KMS-11 (cell line): ENCODE measurements around the gene RFPL1.

Experiments used
- H2AFZ ChIP-seq: fragments of 200-600 bp; sonication (generic); 2 replicates; pipeline ENCODE4 v1.6.1; 2016; ENCODE audit warnings: antibody characterized with exemption, mixed run types, low read depth
- H3K27ac ChIP-seq: fragments of 200-600 bp; sonication (generic); 2 replicates; pipeline ENCODE4 v1.6.1; 2016; ENCODE audit warnings: mild to moderate bottlenecking, mixed run types
- H3K27me3 ChIP-seq: fragments of 200-600 bp; sonication (generic); 2 replicates; pipeline ENCODE4 v1.6.1; 2017; ENCODE audit warnings: mild to moderate bottlenecking, low read depth, mixed run types, moderate library complexity; ENCODE audit not compliant: insufficient read depth
- H3K36me3 ChIP-seq: fragments of 200-600 bp; sonication (generic); 2 replicates; pipeline ENCODE4 v1.6.1; 2017; ENCODE audit warnings: mild to moderate bottlenecking, mixed run types; ENCODE audit not compliant: insufficient read depth
- H3K4me1 ChIP-seq: fragments of 200-600 bp; sonication (generic); 2 replicates; pipeline ENCODE4 v1.6.1; 2016; ENCODE audit warnings: mild to moderate bottlenecking, low read depth, mixed run types; ENCODE audit not compliant: poor library complexity, severe bottlenecking
- H3K4me2 ChIP-seq: fragments of 200-600 bp; sonication (generic); 2 replicates; pipeline ENCODE4 v1.7.0; 2016; ENCODE audit warnings: mild to moderate bottlenecking, mixed run types
- H3K4me3 ChIP-seq: fragments of 200-600 bp; sonication (generic); IDR thresholded peaks from 2 replicates; pipeline ENCODE4 v1.6.1; 2017; ENCODE audit warnings: low read depth, low read length, mixed read lengths; ENCODE audit not compliant: insufficient read depth
- H3K79me2 ChIP-seq: fragments of 200-600 bp; sonication (generic); 2 replicates; pipeline ENCODE4 v1.6.1; 2016; ENCODE audit warnings: low read depth, mixed run types; ENCODE audit not compliant: insufficient read depth
- H3K9ac ChIP-seq: fragments of 200-600 bp; sonication (generic); 2 replicates; pipeline ENCODE4 v1.6.1; 2016; ENCODE audit warnings: mild to moderate bottlenecking, mixed run types
- H4K20me1 ChIP-seq: fragments of 200-600 bp; sonication (generic); 2 replicates; pipeline ENCODE4 v1.6.1; 2016; ENCODE audit warnings: mild to moderate bottlenecking, mixed run types; ENCODE audit not compliant: insufficient read depth
- TF ChIP-seq, protein P1 (sequence below): fragments of 200-600 bp; sonication (generic); conservative IDR thresholded peaks from 2 replicates; pipeline ENCODE4 v1.6.1; 2017; ENCODE audit warnings: low read depth, mild to moderate bottlenecking, antibody characterized with exemption, low read length, moderate library complexity, mixed read lengths

Gene RFPL1

DNA sequence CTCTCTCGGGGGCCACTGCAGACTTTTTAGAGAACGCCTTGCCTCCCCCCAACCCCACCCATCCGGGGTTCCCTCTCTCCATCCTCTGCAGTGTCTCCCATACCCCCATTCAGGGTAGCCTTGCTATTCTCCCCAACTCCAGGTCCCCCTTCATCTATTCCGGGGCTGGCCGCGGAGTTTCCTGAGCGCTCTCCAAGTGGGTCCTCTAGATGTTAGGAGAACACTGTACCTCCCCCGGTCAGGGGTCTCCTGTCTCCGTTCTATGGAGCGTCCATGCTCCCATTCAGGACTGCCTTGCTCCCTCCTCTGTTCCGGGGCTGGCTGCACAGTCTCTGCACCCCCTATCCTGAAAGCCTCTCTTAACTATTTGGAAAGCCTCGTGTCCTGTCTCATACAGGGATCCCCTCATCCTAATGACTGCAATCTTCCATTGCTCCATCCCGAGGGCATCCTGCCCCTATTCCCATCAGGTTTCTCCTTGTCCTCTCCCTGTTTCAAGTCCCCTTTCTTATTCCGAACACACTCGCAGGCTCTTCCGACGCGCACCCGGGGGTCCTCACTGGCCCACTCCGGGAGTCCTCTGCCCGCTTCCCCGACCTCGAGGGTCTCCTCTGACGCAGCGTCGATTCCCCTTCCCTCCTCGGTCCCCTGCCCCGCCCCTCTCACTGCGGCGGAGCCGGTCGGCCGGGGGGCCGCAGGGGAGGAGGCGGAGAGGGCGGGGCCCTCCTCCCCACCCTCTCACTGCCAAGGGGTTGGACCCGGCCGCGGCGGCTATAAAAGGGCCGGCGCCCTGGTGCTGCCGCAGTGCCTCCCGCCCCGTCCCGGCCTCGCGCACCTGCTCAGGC is 41.3 kb downstream of the RFPL1 start, which contains the start of gene NEFH:
TSS of gene NEFH (plus strand) at position 802 of the 845 bp plus-strand sequence. CDS start 45 bp downstream, outside the sequence.
- H4K20me1 ChIP-seq, result no peaks in the 10 kb centered on the region
- H3K4me2 ChIP-seq, result no peak within 1 kb of the TSS
- H3K4me1 ChIP-seq, result no peaks in the 10 kb centered on the region
- no peaks in the 10 kb centered on the region for H3K79me2 ChIP-seq
- no peak within 1 kb of the TSS for H3K4me3 ChIP-seq
- no peak within 1 kb of the TSS for H2AFZ ChIP-seq
- TF ChIP-seq, protein P1, sequence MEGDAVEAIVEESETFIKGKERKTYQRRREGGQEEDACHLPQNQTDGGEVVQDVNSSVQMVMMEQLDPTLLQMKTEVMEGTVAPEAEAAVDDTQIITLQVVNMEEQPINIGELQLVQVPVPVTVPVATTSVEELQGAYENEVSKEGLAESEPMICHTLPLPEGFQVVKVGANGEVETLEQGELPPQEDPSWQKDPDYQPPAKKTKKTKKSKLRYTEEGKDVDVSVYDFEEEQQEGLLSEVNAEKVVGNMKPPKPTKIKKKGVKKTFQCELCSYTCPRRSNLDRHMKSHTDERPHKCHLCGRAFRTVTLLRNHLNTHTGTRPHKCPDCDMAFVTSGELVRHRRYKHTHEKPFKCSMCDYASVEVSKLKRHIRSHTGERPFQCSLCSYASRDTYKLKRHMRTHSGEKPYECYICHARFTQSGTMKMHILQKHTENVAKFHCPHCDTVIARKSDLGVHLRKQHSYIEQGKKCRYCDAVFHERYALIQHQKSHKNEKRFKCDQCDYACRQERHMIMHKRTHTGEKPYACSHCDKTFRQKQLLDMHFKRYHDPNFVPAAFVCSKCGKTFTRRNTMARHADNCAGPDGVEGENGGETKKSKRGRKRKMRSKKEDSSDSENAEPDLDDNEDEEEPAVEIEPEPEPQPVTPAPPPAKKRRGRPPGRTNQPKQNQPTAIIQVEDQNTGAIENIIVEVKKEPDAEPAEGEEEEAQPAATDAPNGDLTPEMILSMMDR, result no peak
- H3K36me3 ChIP-seq, result no peaks in the 10 kb centered on the region
- no peak within 1 kb of the TSS for H3K9ac ChIP-seq
- peaks cover 11% of the 10 kb centered on the region for H3K27me3 ChIP-seq
- no peak within 1 kb of the TSS for H3K27ac ChIP-seq

DNA sequence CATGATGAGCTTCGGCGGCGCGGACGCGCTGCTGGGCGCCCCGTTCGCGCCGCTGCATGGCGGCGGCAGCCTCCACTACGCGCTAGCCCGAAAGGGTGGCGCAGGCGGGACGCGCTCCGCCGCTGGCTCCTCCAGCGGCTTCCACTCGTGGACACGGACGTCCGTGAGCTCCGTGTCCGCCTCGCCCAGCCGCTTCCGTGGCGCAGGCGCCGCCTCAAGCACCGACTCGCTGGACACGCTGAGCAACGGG is 41.8 kb downstream of the RFPL1 start:
- no peak overlapping the region for H3K4me3 ChIP-seq
- peaks cover 11% of the 10 kb centered on the region for H3K27me3 ChIP-seq
- H3K4me2 ChIP-seq, result no peak overlapping the region
- no peak overlapping the region for H3K27ac ChIP-seq
- TF ChIP-seq, protein P1, result no peak
- H2AFZ ChIP-seq, result no peak overlapping the region
- H3K36me3 ChIP-seq, result no peaks in the 10 kb centered on the region
- no peaks in the 10 kb centered on the region for H3K4me1 ChIP-seq
- H3K79me2 ChIP-seq, result no peaks in the 10 kb centered on the region
- no peak overlapping the region for H3K9ac ChIP-seq
- H4K20me1 ChIP-seq, result no peaks in the 10 kb centered on the region

DNA sequence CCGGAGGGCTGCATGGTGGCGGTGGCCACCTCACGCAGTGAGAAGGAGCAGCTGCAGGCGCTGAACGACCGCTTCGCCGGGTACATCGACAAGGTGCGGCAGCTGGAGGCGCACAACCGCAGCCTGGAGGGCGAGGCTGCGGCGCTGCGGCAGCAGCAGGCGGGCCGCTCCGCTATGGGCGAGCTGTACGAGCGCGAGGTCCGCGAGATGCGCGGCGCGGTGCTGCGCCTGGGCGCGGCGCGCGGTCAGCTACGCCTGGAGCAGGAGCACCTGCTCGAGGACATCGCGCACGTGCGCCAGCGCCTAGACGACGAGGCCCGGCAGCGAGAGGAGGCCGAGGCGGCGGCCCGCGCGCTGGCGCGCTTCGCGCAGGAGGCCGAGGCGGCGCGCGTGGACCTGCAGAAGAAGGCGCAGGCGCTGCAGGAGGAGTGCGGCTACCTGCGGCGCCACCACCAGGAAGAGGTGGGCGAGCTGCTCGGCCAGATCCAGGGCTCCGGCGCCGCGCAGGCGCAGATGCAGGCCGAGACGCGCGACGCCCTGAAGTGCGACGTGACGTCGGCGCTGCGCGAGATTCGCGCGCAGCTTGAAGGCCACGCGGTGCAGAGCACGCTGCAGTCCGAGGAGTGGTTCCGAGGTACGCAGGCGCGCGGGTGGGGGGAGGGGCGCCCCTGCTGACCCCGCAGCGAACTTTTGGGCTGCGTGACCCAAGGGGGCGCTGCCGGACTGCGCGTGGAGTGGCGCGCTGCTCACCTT is 42.3 kb downstream of the RFPL1 start:
- no peak overlapping the region for H2AFZ ChIP-seq
- H3K4me3 ChIP-seq, result no peak overlapping the region
- peaks cover 8% of the 10 kb centered on the region for H3K27me3 ChIP-seq
- H4K20me1 ChIP-seq, result no peaks in the 10 kb centered on the region
- TF ChIP-seq, protein P1, result no peak
- no peak overlapping the region for H3K9ac ChIP-seq
- no peaks in the 10 kb centered on the region for H3K79me2 ChIP-seq
- no peaks in the 10 kb centered on the region for H3K36me3 ChIP-seq
- H3K27ac ChIP-seq, result no peak overlapping the region
- no peak overlapping the region for H3K4me2 ChIP-seq
- H3K4me1 ChIP-seq, result no peaks in the 10 kb centered on the region

DNA sequence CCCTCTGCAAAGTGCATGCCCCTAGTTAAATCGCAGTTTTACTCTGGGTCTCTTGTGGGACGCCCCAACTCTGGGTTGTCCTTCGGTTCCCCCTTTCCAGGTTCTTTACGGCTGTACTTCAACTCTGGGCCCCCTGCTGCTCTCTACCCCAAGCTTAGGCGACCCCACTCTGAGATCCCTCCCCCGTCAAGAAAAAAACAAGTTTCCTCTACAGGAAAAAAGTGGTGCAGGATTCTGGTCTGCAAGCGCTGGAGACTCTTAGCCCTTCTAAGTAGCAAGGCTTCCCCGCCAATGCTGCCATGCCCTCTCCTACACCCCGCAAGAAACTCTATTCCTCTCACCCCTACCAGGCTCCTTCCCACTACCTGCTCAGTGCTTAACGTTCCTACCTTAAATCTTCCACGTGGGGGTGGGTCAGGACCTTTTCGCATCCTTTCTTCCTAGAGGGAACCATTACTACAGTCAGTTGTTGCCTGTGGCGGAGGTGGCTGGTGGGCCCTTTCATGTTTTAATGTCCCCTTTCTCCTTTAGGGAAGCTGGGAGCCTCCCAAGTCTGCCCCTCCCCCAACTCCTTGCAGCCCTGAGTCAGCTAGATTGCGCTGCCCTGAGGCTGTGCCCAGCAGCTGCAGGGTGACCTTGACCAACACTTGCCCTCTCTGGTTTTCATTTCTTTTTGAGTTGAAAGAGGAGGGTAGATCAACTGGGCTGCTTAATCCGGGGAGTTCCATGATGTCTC is 43.0 kb downstream of the RFPL1 start:
- H3K4me2 ChIP-seq, result no peak overlapping the region
- H3K4me3 ChIP-seq, result no peak overlapping the region
- H3K9ac ChIP-seq, result no peak overlapping the region
- no peak overlapping the region for H2AFZ ChIP-seq
- no peaks in the 10 kb centered on the region for H4K20me1 ChIP-seq
- TF ChIP-seq, protein P1, result no peak
- H3K27me3 ChIP-seq, result peaks cover 8% of the 10 kb centered on the region
- H3K36me3 ChIP-seq, result no peaks in the 10 kb centered on the region
- H3K27ac ChIP-seq, result no peak overlapping the region
- H3K79me2 ChIP-seq, result no peaks in the 10 kb centered on the region
- H3K4me1 ChIP-seq, result no peaks in the 10 kb centered on the region
